BJ (cell line): ENCODE data around the gene GATA6. TPM values are rescaled to one million over a fixed set of nuclear protein-coding genes. Genes with fewer than 3 reads are reported as not detected.

ENCODE experiments used
- CTCF ChIA-PET: fragments of 350-600 bp; formaldehyde crosslinking; extraction: SDS; loops from one replicate; lab custom pipeline; 2021; ENCODE audit warnings: antibody characterized with exemption, inconsistent platforms; lab: Yijun Ruan, JAX
- POLR2A ChIA-PET: fragments of 300-600 bp; sonication (Branson Sonifier 250); formaldehyde crosslinking; extraction: SDS; loops from one replicate; lab custom pipeline; 2021; ENCODE audit warnings: antibody characterized with exemption; lab: Charles Lee
- DNase-seq: peaks from one replicate; pipeline ENCODE4 v3.0.0-alpha.2; 2011; ENCODE audit warnings: low read depth
- H3K27me3 ChIP-seq: 2 replicates; pipeline ENCODE4 v1.6.0; 2011; ENCODE audit warnings: low read length; ENCODE audit not compliant: control insufficient read depth, insufficient read depth
- H3K36me3 ChIP-seq: 2 replicates; pipeline ENCODE4 v1.5.1; 2011; ENCODE audit warnings: low read length; ENCODE audit not compliant: control insufficient read depth, insufficient read depth
- H3K4me3 ChIP-seq: 2 replicates; pipeline ENCODE4 v1.5.1; 2011; ENCODE audit warnings: low read depth, mild to moderate bottlenecking, control low read depth, low read length
- polyA plus RNA-seq: library from polyadenylated mRNA; depleted of rRNA; stranded (reverse); fragments of >200 nt; gene quantifications from 2 replicates; pipeline ENCODE4 v1.2.3, GENCODE V29; 2011
- TF ChIP-seq, protein P1 (sequence below): IDR thresholded peaks from 2 replicates; pipeline ENCODE4 v1.5.1; 2011; ENCODE audit warnings: low read depth, mild to moderate bottlenecking, control low read depth, inconsistent platforms, low read length, moderate library complexity; ENCODE audit not compliant: insufficient read depth

GATA6 gene
- polyA plus RNA-seq, 1 experiment: 0.65 TPM

- TF ChIP-seq, protein P1, sequence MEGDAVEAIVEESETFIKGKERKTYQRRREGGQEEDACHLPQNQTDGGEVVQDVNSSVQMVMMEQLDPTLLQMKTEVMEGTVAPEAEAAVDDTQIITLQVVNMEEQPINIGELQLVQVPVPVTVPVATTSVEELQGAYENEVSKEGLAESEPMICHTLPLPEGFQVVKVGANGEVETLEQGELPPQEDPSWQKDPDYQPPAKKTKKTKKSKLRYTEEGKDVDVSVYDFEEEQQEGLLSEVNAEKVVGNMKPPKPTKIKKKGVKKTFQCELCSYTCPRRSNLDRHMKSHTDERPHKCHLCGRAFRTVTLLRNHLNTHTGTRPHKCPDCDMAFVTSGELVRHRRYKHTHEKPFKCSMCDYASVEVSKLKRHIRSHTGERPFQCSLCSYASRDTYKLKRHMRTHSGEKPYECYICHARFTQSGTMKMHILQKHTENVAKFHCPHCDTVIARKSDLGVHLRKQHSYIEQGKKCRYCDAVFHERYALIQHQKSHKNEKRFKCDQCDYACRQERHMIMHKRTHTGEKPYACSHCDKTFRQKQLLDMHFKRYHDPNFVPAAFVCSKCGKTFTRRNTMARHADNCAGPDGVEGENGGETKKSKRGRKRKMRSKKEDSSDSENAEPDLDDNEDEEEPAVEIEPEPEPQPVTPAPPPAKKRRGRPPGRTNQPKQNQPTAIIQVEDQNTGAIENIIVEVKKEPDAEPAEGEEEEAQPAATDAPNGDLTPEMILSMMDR: no peak
- no peaks in the 10 kb centered on the region; the same call in none of the 2 replicates for H3K36me3 ChIP-seq
Measured at GRCh38 chr18:22186484-22186971, 17.1 kb downstream of the GATA6 start.

GRCh38 chr18:22188559-22189267 is 19.3 kb downstream of the GATA6 start:
- Histone ChIP-seq H3K27me3 (peaks cover 10% of the 10 kb centered on the region), H3K36me3 (no peaks in the 10 kb centered on the region; the same call in none of the 2 replicates), H3K4me3 (no peak overlapping the region)
- POLR2A ChIA-PET: no interaction called here
- CTCF ChIA-PET: interaction anchor here (0.9 kb wide), 1 partner anchor 49 kb away, joined by 3 read pairs; no protein-coding TSS in a partner anchor
- TF ChIP-seq, protein P1: no peak
- no peak for DNase-seq

More at GRCh38 chr18:22186484-22186971, 17.1 kb downstream of the GATA6 start:
- ChIA-PET CTCF (no interaction called here), POLR2A (no interaction called here)
- no peak for DNase-seq
- no peak overlapping the region for H3K4me3 ChIP-seq
- 0 out of 2 replicates have a peak, but pooled peaks cover 6% of the 10 kb centered on the region for H3K27me3 ChIP-seq

- no peak for DNase-seq
- POLR2A ChIA-PET: no interaction called here
- TF ChIP-seq, protein P1: no peak
- CTCF ChIA-PET: interaction anchor here (0.9 kb wide), 1 partner anchor 48 kb away, joined by 3 read pairs; no protein-coding TSS in a partner anchor
- Histone ChIP-seq H3K4me3 (no peak overlapping the region), H3K36me3 (no peaks in the 10 kb centered on the region; the same call in none of the 2 replicates), H3K27me3 (peaks cover 13% of the 10 kb centered on the region)
Measured at GRCh38 chr18:22189449-22190166, 20.2 kb downstream of the GATA6 start.

GRCh38 chr18:22191346-22191695 is 21.9 kb downstream of the GATA6 start:
- ChIA-PET POLR2A (no interaction called here), CTCF (interaction anchor here (0.6 kb wide), 1 partner anchor 8 kb away, joined by 3 read pairs; no protein-coding TSS in a partner anchor)
- peaks cover 13% of the 10 kb centered on the region for H3K27me3 ChIP-seq

More at GRCh38 chr18:22191346-22191695, 21.9 kb downstream of the GATA6 start:
- Histone ChIP-seq H3K36me3 (no peaks in the 10 kb centered on the region), H3K4me3 (no peak overlapping the region)
- DNase-seq: no peak
- TF ChIP-seq, protein P1: no peak
